Activated T-cell treated with anti-CD3 and anti-CD28 coated beads for 24 hours (primary cell): Measurements from ENCODE around the gene XKR3.
"Not testable (repeated sequence)": the region's sequence is repeated elsewhere in the genome, so short reads cannot be mapped to it uniquely, and the experiment has no call there.

Experiments
- DNase-seq: peaks from one replicate; pipeline ENCODE4 v3.0.0-alpha.2; 2020; ENCODE audit warnings: low read depth

The XKR3 gene

GRCh38 chr22:16824716-16825687 lies at the start of gene XKR3:
Gene XKR3, minus strand, starts transcription at chr22:16825411. Its CDS starts 17,338 bp downstream, at chr22:16808073.
- DNase-seq, result no peak

- not testable (repeated sequence) for DNase-seq
These were observed 44.4 kb upstream of the XKR3 start for GRCh38 chr22:16869640-16870039.

- DNase-seq, result no peak
These were observed 41.0 kb upstream of the XKR3 start for GRCh38 chr22:16866167-16866566.

- not testable (repeated sequence) for DNase-seq
These were observed 31.6 kb upstream of the XKR3 start for GRCh38 chr22:16856851-16857250.

- DNase-seq, result no peak
These were observed 29.4 kb upstream of the XKR3 start for GRCh38 chr22:16854631-16855030.

GRCh38 chr22:16851268-16851996 lies 26.2 kb upstream of the XKR3 start:
- DNase-seq, result not testable (repeated sequence)

GRCh38 chr22:16847271-16847670 lies 22.1 kb upstream of the XKR3 start:
- DNase-seq, result no peak

- DNase-seq, result no peak
These were observed 20.7 kb upstream of the XKR3 start for GRCh38 chr22:16845881-16846280.

GRCh38 chr22:16845465-16845864 lies 20.3 kb upstream of the XKR3 start:
- DNase-seq, result no peak

- DNase-seq, result no peak
These were observed 19.3 kb upstream of the XKR3 start for GRCh38 chr22:16844529-16844928.

GRCh38 chr22:16838073-16838472 lies 12.9 kb upstream of the XKR3 start:
- no peak for DNase-seq

GRCh38 chr22:16834971-16835370 lies 9.8 kb upstream of the XKR3 start:
- no peak for DNase-seq

GRCh38 chr22:16831257-16831656 lies 6.0 kb upstream of the XKR3 start:
- no peak for DNase-seq

GRCh38 chr22:16829985-16830384 lies 4.8 kb upstream of the XKR3 start:
- no peak for DNase-seq

- DNase-seq, result no peak
These were observed 3.7 kb upstream of the XKR3 start for GRCh38 chr22:16828876-16829275.

GRCh38 chr22:16827506-16827905 lies 2.3 kb upstream of the XKR3 start:
- DNase-seq, result no peak

- DNase-seq, result no peak
These were observed 6.0 kb downstream of the XKR3 start for GRCh38 chr22:16819249-16819648.

GRCh38 chr22:16818538-16818937 lies 6.7 kb downstream of the XKR3 start:
- no peak for DNase-seq

GRCh38 chr22:16815073-16815472 lies 10.1 kb downstream of the XKR3 start:
- no peak for DNase-seq

GRCh38 chr22:16810188-16810802 lies 14.9 kb downstream of the XKR3 start:
- DNase-seq, result no peak

- DNase-seq, result no peak
These were observed 16.5 kb downstream of the XKR3 start for GRCh38 chr22:16808744-16809143.

GRCh38 chr22:16807109-16807508 lies 18.1 kb downstream of the XKR3 start:
- no peak for DNase-seq

- no peak for DNase-seq
These were observed 18.8 kb downstream of the XKR3 start for GRCh38 chr22:16806401-16806800.
